Thyroid gland (tissue), 4 donors: Measurements from ENCODE around the gene SYNJ2. TPM values are rescaled to one million over a fixed set of nuclear protein-coding genes. Genes with fewer than 3 reads are reported as not detected.
A peak's percentile ranks its signal among the peaks of the same experiment; 100 is the strongest.

Experiments
- DNase-seq, 2 donors: peaks; one replicate each; pipeline ENCODE4 v3.0.0-alpha.2; 2019
- H3K27ac ChIP-seq, 3 donors: fragments of 200-600 bp; sonication (generic); 1 replicate in 2 of 3; 2 replicates in 1 of 3; pipeline ENCODE4 v1.5.1; 2016 to 2019; ENCODE audit warnings: mild to moderate bottlenecking in 1 of 3, moderate library complexity in 1 of 3
- H3K27me3 ChIP-seq: fragments of 200-600 bp; sonication (generic); one replicate; pipeline ENCODE4 v1.5.1; 2019
- H3K36me3 ChIP-seq, 2 donors: fragments of 200-600 bp; sonication (generic); one replicate each; pipeline ENCODE4 v1.5.1; 2016 to 2019
- H3K4me1 ChIP-seq, 2 donors: fragments of 200-600 bp; sonication (generic); one replicate each; pipeline ENCODE4 v1.5.1; 2017 to 2019
- H3K4me3 ChIP-seq, 3 donors: fragments of 200-600 bp; sonication (generic); replicated peaks in 1 of 3; 1 replicate in 2 of 3; 2 replicates in 1 of 3; pipeline ENCODE4 v1.5.1; 2016; ENCODE audit warnings: mild to moderate bottlenecking in 1 of 3
- H3K9me3 ChIP-seq: fragments of 200-600 bp; sonication (generic); one replicate; pipeline ENCODE4 v1.5.1; 2017
- POLR2A ChIP-seq, 2 donors: fragments of 450-650 bp; IDR thresholded peaks; one replicate each; pipeline ENCODE4 v1.6.1; 2017; ENCODE audit warnings: antibody characterized with exemption in 2 of 2, mild to moderate bottlenecking in 2 of 2, moderate library complexity in 1 of 2
- WGBS, 2 donors: methylation state at CpG; one replicate each; pipeline ENCODE4 v1.1.5; 2017; 5-methylcytosine and 5-hydroxymethylcytosine counted together
- intact Hi-C: fragments of 100-400 bp; cut with DNase I; formaldehyde crosslinking; loops from one replicate; pipeline ENCODE4 v1.15.1; 2023
- total RNA-seq, 4 donors: library from RNA; depleted of rRNA; stranded (reverse); fragments of >200 nt; gene quantifications; one replicate each; pipeline ENCODE4 v1.2.3, GENCODE V29; 2016
- TF ChIP-seq, protein P1 (sequence below), 6 experiments: fragments of 200-600 bp in 3 of 6; fragments of 450-650 bp in 3 of 6; sonication (generic) in 3 of 6; IDR thresholded peaks; one replicate each; pipeline ENCODE4 v1.5.1; 2016 to 2019; ENCODE audit warnings: antibody characterized with exemption in 6 of 6, mild to moderate bottlenecking in 2 of 6, inconsistent platforms in 1 of 6, moderate library complexity in 1 of 6

SYNJ2 gene
- total RNA-seq, 4 donors from 2014 or later = 11.3 to 22.7 (median 13.5) TPM

DNA sequence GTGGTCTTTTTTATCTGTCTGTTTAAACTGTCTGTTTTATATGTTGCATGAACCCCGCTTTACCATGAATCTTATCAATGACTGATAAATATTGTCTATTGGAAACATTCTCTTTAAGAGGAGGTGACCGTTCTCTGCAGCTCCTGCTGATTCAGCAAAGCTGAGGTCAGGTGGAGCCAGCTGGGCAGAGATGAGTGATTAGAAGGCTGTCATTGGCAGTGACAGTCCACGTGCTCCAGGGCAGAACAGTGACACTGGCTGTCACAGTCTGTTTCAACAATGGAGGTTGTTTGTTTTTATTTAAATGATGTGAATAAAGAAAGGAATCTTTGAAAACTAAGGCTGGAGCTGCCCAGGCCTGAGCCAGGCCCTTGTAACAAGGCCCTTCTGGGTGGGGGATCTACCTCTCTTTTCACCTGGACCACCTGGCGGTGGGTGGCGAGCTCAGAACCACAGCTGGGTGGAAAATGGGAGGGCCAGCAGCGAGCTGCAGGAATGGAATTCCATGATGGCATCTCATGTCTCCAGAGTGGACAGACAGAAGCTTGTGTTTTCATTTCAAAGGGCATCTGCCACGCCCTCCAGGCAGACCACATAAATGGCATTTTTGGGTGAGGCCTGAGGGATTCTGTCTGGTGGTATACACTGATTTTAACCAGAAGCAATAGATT lies 12.6 kb downstream of the SYNJ2 start:
- Histone ChIP-seq H3K4me3 (no peak overlapping the region), H3K27me3 (no peaks in the 10 kb centered on the region), H3K9me3 (no peaks in the 10 kb centered on the region), H3K36me3 (no peaks in the 10 kb centered on the region), H3K27ac (no peak overlapping the region), H3K4me1 (peaks cover 14 to 29% of the 10 kb centered on the region in 2 donors)
- TF ChIP-seq, protein P1, sequence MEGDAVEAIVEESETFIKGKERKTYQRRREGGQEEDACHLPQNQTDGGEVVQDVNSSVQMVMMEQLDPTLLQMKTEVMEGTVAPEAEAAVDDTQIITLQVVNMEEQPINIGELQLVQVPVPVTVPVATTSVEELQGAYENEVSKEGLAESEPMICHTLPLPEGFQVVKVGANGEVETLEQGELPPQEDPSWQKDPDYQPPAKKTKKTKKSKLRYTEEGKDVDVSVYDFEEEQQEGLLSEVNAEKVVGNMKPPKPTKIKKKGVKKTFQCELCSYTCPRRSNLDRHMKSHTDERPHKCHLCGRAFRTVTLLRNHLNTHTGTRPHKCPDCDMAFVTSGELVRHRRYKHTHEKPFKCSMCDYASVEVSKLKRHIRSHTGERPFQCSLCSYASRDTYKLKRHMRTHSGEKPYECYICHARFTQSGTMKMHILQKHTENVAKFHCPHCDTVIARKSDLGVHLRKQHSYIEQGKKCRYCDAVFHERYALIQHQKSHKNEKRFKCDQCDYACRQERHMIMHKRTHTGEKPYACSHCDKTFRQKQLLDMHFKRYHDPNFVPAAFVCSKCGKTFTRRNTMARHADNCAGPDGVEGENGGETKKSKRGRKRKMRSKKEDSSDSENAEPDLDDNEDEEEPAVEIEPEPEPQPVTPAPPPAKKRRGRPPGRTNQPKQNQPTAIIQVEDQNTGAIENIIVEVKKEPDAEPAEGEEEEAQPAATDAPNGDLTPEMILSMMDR (IDR thresholded peaks at IDR 0.05) = no peak
- TF ChIP-seq POLR2A (IDR thresholded peaks at IDR 0.05) = no peak
- 78 to 83% methylated on average over 7 of the region's 7 CpGs for WGBS, 2 donors
- DNase-seq = peak in 1 of 2 donors; percentile 38
- intact Hi-C loops = no loop called here

DNA sequence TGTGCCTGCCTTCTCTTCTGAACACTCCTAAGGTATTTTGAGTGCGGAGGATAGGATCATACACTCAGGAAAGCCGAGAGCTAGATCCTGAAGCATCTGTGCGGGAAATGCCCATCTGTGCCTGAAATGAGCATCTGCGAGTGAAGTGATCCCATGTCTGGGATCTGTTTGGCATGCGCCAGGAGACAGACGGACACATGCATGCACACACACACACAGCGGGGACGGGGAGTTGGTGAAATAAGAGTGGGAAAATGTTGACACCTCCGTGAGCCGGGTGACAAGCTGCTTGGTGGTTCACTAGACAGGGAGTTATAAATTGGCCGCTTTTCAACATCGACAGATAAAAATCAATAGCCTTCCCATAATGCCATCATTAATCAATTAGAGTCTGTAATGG lies 13.8 kb downstream of the SYNJ2 start:
- H3K36me3 ChIP-seq = no peaks in the 10 kb centered on the region
- TF ChIP-seq, protein P1 (IDR thresholded peaks at IDR 0.05) = no peak
- no peak for TF ChIP-seq POLR2A (IDR thresholded peaks at IDR 0.05)
- 97% methylated on average over 12 of the region's 12 CpGs for WGBS, 2 donors
- H3K4me3 ChIP-seq = no peak overlapping the region
- H3K27ac ChIP-seq = no peak overlapping the region
- intact Hi-C loops = no loop called here
- no peaks in the 10 kb centered on the region for H3K9me3 ChIP-seq
- H3K27me3 ChIP-seq = no peaks in the 10 kb centered on the region
- DNase-seq = no peak
- peaks cover 6 to 17% of the 10 kb centered on the region in 2 donors for H3K4me1 ChIP-seq

DNA sequence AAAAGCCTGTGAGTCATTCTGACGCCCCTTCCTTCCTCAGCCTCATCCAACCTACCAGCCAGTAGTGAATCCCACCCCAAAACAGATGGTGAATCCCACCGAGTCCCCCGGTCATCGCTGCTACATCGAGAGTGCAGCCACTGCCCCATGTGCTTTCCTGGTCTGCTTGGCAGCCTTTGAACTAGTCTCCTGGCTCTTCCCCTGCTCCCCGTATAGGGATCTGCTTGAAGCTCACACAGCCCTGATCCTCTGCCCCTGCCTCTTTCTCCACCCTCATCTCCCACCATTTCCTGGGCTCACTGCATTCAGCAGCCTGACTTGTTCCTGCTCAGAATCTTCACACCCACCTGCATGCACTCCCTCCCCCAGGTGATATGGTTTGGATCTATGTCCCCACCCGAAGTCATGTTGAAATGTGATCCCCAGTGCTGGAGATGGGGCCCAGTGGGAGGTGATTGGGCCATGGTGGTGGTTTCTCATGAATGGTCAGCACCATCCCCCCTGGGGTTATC lies 14.6 kb downstream of the SYNJ2 start:
- Histone ChIP-seq H3K27me3 (no peaks in the 10 kb centered on the region), H3K4me1 (peaks cover 0 to 9% of the 10 kb centered on the region in 2 donors), H3K27ac (no peak overlapping the region), H3K36me3 (no peaks in the 10 kb centered on the region), H3K9me3 (no peaks in the 10 kb centered on the region), H3K4me3 (no peak overlapping the region)
- no peak for TF ChIP-seq POLR2A (IDR thresholded peaks at IDR 0.05)
- TF ChIP-seq, protein P1 (IDR thresholded peaks at IDR 0.05) = no peak
- no peak for DNase-seq
- intact Hi-C loops = no loop called here
- WGBS, 2 donors = 89 to 95% methylated on average over 7 of the region's 7 CpGs

DNA sequence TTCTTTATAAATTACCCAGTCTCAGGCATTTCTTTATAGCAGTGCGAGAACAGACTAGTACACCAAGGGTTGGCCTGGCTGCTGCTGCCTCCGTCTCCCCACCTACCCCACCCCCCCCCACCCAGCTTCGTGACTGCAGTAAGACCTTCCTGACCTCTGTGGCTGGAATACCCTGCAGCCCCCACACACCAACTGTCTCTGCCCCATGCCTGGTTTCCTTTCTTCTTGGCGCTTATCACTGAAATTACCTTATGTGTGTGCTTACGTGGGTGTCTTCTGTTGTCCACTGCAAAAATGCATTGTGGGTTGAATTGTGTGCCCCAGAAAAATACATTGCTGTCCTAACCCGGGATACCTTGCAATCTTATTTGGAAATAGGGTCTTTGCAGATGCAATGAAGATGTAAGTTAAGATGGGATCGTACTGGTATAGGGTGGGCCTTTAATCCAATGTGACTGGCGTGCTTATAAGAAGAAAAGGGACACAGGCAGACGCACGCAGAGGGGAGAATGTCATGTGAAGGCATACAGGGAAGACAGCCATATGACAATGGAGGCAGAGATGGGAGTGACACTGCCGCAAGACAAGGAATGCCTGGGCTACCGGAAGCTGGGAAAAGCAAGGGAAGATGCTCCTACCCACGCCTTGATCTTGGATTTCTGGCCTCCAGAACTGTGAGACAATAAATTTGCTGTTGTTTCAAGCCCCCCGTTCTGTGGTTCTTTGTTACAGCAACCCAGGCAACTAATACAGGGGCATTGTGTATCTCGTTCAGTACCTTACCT lies 15.4 kb downstream of the SYNJ2 start:
- Histone ChIP-seq H3K9me3 (no peaks in the 10 kb centered on the region), H3K27me3 (no peaks in the 10 kb centered on the region), H3K27ac (no peak overlapping the region), H3K4me3 (no peak overlapping the region), H3K36me3 (no peaks in the 10 kb centered on the region), H3K4me1 (peaks cover 2 to 10% of the 10 kb centered on the region in 2 donors)
- no peak for DNase-seq
- intact Hi-C loops = no loop called here
- WGBS, 2 donors = 94 to 99% methylated on average over 15 of the region's 15 CpGs
- TF ChIP-seq POLR2A (IDR thresholded peaks at IDR 0.05) = no peak
- TF ChIP-seq, protein P1 (IDR thresholded peaks at IDR 0.05) = no peak
